ENCODE data around the gene RSBN1L.

DNA sequence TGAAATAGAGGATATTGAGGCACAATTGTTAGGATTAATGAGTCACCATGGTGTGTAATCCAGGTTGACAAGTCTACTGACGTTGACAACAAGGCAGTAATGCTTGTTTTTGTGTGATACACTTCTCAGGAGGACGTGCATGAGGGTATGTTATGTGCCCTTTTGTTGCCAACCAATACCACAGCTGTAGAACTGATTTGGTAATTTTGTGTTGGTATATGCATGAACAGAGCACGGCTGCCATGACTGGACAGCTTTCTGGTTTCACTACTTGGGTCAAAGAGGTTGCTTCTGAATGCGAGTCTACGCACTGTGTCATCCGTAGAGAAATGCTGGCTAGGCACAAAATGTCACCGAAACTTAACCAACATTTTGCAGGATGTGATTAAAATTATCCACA lies 135.2 kb downstream of the RSBN1L start:
- TF ChIP-seq EZH2 (IDR thresholded peaks at IDR 0.05; ENCODE audit: low read length) (no peak), CTCF (optimal IDR thresholded peaks at IDR 0.05 in 1 of 3, IDR thresholded peaks at IDR 0.05 in 1 of 3, conservative IDR thresholded peaks at IDR 0.05 in 1 of 3; ENCODE audit: extremely low read depth in 1 of 3, insufficient read depth in 2 of 3, low read length in 3 of 3) (no peak)

Data from keratinocyte (primary cell).